Trophoblast cell (in vitro differentiated cells and primary cell): ENCODE data around the gene PLCG2.
"Not testable (repeated sequence)": the region's sequence is repeated elsewhere in the genome, so short reads cannot be mapped to it uniquely, and the experiment has no call there.

Experiments
- DNase-seq, 2 donors: peaks; one replicate each; pipeline ENCODE4 v3.0.0-alpha.2; 2016
- H2AFZ ChIP-seq: 2 replicates; pipeline ENCODE4 v1.6.1; 2013; ENCODE audit warnings: low read length, moderate library complexity, mild to moderate bottlenecking; ENCODE audit not compliant: insufficient read depth, poor library complexity
- H2AK5ac ChIP-seq: 2 replicates; pipeline ENCODE4 v1.6.1; 2013; ENCODE audit warnings: mild to moderate bottlenecking, low read length
- H2BK120ac ChIP-seq: 2 replicates; pipeline ENCODE4 v1.6.1; 2013; ENCODE audit warnings: low read length, mild to moderate bottlenecking, moderate library complexity; ENCODE audit not compliant: insufficient read depth, poor library complexity
- H2BK12ac ChIP-seq: 2 replicates; pipeline ENCODE4 v1.6.1; 2013; ENCODE audit warnings: mild to moderate bottlenecking, low read length, moderate library complexity
- H2BK5ac ChIP-seq: 2 replicates; pipeline ENCODE4 v1.6.1; 2013; ENCODE audit warnings: low read length, low read depth, moderate library complexity, mild to moderate bottlenecking; ENCODE audit not compliant: poor library complexity
- H3K14ac ChIP-seq: 2 replicates; pipeline ENCODE4 v1.6.1; 2013; ENCODE audit warnings: mild to moderate bottlenecking, low read length
- H3K18ac ChIP-seq: 2 replicates; pipeline ENCODE4 v1.6.1; 2013; ENCODE audit warnings: mild to moderate bottlenecking, low read length
- H3K23ac ChIP-seq: 2 replicates; pipeline ENCODE4 v1.6.1; 2013; ENCODE audit warnings: low read length
- H3K27ac ChIP-seq: 2 replicates; pipeline ENCODE4 v1.5.1; 2013; ENCODE audit warnings: low read depth, mild to moderate bottlenecking, inconsistent platforms, low read length, moderate library complexity
- H3K27me3 ChIP-seq: 2 replicates; pipeline ENCODE4 v1.6.1; 2013; ENCODE audit warnings: inconsistent platforms, mild to moderate bottlenecking, low read length, moderate library complexity; ENCODE audit not compliant: insufficient read depth
- H3K36me3 ChIP-seq, 2 experiments: 1 replicate in 1 of 2; 2 replicates in 1 of 2; pipeline ENCODE4 v1.6.1; 2013; ENCODE audit warnings: low read length in 2 of 2, mild to moderate bottlenecking in 2 of 2, moderate library complexity in 1 of 2; ENCODE audit not compliant: insufficient read depth in 2 of 2, control insufficient read depth in 1 of 2
- H3K4ac ChIP-seq: 2 replicates; pipeline ENCODE4 v1.6.1; 2013; ENCODE audit warnings: low read depth, mild to moderate bottlenecking, low read length, moderate library complexity
- H3K4me1 ChIP-seq, 2 experiments: 1 replicate in 1 of 2; 2 replicates in 1 of 2; pipeline ENCODE4 v1.6.1; 2013; ENCODE audit warnings: low read length in 2 of 2, mild to moderate bottlenecking in 2 of 2, moderate library complexity in 1 of 2; ENCODE audit not compliant: insufficient read depth in 2 of 2, control insufficient read depth in 1 of 2
- H3K4me2 ChIP-seq: 2 replicates; pipeline ENCODE4 v1.6.1; 2013; ENCODE audit warnings: inconsistent platforms, mild to moderate bottlenecking, low read length, moderate library complexity
- H3K4me3 ChIP-seq: 2 replicates; pipeline ENCODE4 v1.5.1; 2013; ENCODE audit warnings: mild to moderate bottlenecking, low read depth, low read length, inconsistent platforms
- H3K79me1 ChIP-seq: one replicate; pipeline ENCODE4 v1.6.1; 2013; ENCODE audit warnings: low read length
- H3K79me2 ChIP-seq: 2 replicates; pipeline ENCODE4 v1.6.1; 2013; ENCODE audit warnings: low read length, mild to moderate bottlenecking; ENCODE audit not compliant: control insufficient read depth, insufficient read depth, poor library complexity
- H3K9ac ChIP-seq: 2 replicates; pipeline ENCODE4 v1.6.1; 2013; ENCODE audit warnings: mild to moderate bottlenecking, low read length
- H3K9me3 ChIP-seq: 2 replicates; pipeline ENCODE4 v1.6.1; 2013; ENCODE audit warnings: low read depth, mild to moderate bottlenecking, control low read depth, inconsistent platforms, low read length; ENCODE audit not compliant: insufficient read depth
- H4K12ac ChIP-seq: 2 replicates; pipeline ENCODE4 v1.6.1; 2013; ENCODE audit warnings: low read depth, mild to moderate bottlenecking, low read length, moderate library complexity
- H4K8ac ChIP-seq: 2 replicates; pipeline ENCODE4 v1.6.1; 2013; ENCODE audit warnings: low read depth, mild to moderate bottlenecking, low read length, moderate library complexity
- H4K91ac ChIP-seq: one replicate; pipeline ENCODE4 v1.6.1; 2013; ENCODE audit warnings: low read depth, mild to moderate bottlenecking, low read length, moderate library complexity
- WGBS: extraction: QIAGEN DNeasy Blood & Tissue Kit; methylation state at CpG from one replicate; pipeline ENCODE4 v1.1.7; 2013; ENCODE audit warnings: missing lambda C conversion rate; ENCODE audit not compliant: insufficient read length, insufficient coverage; ENCODE audit errors: extremely low coverage; 5-methylcytosine and 5-hydroxymethylcytosine counted together

PLCG2 gene

DNA sequence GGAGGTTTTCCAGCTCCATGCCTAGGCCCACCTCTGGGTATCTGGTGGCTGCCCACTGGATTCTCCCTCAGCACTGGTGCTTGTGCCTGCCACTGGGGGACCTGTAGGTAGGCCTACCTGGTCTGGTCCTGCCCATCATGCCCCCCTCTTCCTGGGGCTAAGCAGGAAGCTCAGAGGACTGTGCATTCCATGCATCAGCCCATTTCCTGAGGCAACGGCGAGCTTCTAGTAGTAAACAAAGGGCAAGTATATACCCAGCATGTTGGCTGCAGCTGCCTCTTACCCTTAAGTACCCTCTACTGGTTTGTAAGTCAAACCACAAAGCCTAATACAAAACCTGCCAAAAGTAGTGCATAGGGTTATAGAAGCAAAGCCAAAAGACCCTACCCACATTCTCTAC is 194.6 kb downstream of the PLCG2 start:
- H3K23ac ChIP-seq = no peak overlapping the region
- no peak overlapping the region for H3K14ac ChIP-seq
- H3K18ac ChIP-seq = no peak overlapping the region
- H4K91ac ChIP-seq = no peak overlapping the region
- no peak overlapping the region for H3K4me3 ChIP-seq
- H3K4me1 ChIP-seq = no peaks in the 10 kb centered on the region
- no peak overlapping the region for H2BK120ac ChIP-seq
- no peak overlapping the region for H3K27ac ChIP-seq
- H2AFZ ChIP-seq = no peak overlapping the region
- H3K9me3 ChIP-seq = peaks cover 1% of the 10 kb centered on the region
- WGBS = no CpG with 5 or more reads among the region's 2 CpGs
- no peak overlapping the region for H2BK5ac ChIP-seq
- DNase-seq = no peak
- H3K4me2 ChIP-seq = no peak overlapping the region
- H3K27me3 ChIP-seq = no peaks in the 10 kb centered on the region
- H3K36me3 ChIP-seq = no peaks in the 10 kb centered on the region
- no peak overlapping the region for H2AK5ac ChIP-seq
- no peak overlapping the region for H2BK12ac ChIP-seq
- H3K79me1 ChIP-seq = no peaks in the 10 kb centered on the region
- no peak overlapping the region for H3K4ac ChIP-seq
- H4K8ac ChIP-seq = no peak overlapping the region
- H3K79me2 ChIP-seq = no peaks in the 10 kb centered on the region
- no peak overlapping the region for H3K9ac ChIP-seq
- no peak overlapping the region for H4K12ac ChIP-seq

DNA sequence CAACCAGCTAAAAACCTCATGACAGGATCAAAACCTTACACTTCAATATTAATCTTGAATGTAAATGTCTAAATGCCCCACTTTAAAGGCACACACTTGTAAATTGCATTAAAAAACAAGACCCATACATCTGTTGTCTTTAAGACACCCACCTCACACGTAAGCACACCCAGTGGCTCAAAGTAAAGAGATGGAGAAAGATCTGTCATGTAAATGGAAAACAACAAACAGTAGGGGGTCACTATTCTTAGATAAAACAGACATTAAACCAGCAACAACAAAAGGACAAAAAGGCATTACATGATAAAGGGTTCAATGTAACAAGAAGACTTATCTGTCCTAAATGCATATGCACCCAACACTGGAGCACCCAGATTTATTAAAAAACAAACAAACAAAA is 196.5 kb downstream of the PLCG2 start:
- no peaks in the 10 kb centered on the region for H3K79me1 ChIP-seq
- no peak overlapping the region for H4K12ac ChIP-seq
- no peaks in the 10 kb centered on the region for H3K36me3 ChIP-seq
- H4K8ac ChIP-seq = no peak overlapping the region
- no peak overlapping the region for H3K4ac ChIP-seq
- no peaks in the 10 kb centered on the region for H3K4me1 ChIP-seq
- H2BK12ac ChIP-seq = no peak overlapping the region
- no peaks in the 10 kb centered on the region for H3K27me3 ChIP-seq
- no peak overlapping the region for H2BK5ac ChIP-seq
- H2AK5ac ChIP-seq = no peak overlapping the region
- no peak overlapping the region for H2BK120ac ChIP-seq
- DNase-seq = no peak
- H3K4me2 ChIP-seq = no peak overlapping the region
- no peak overlapping the region for H4K91ac ChIP-seq
- H2AFZ ChIP-seq = no peak overlapping the region
- no CpG with 5 or more reads among the region's 1 CpG for WGBS
- no peaks in the 10 kb centered on the region for H3K79me2 ChIP-seq
- H3K27ac ChIP-seq = no peak overlapping the region
- H3K9ac ChIP-seq = no peak overlapping the region
- peaks cover 1% of the 10 kb centered on the region for H3K9me3 ChIP-seq
- H3K23ac ChIP-seq = no peak overlapping the region
- H3K14ac ChIP-seq = no peak overlapping the region
- no peak overlapping the region for H3K4me3 ChIP-seq
- no peak overlapping the region for H3K18ac ChIP-seq

DNA sequence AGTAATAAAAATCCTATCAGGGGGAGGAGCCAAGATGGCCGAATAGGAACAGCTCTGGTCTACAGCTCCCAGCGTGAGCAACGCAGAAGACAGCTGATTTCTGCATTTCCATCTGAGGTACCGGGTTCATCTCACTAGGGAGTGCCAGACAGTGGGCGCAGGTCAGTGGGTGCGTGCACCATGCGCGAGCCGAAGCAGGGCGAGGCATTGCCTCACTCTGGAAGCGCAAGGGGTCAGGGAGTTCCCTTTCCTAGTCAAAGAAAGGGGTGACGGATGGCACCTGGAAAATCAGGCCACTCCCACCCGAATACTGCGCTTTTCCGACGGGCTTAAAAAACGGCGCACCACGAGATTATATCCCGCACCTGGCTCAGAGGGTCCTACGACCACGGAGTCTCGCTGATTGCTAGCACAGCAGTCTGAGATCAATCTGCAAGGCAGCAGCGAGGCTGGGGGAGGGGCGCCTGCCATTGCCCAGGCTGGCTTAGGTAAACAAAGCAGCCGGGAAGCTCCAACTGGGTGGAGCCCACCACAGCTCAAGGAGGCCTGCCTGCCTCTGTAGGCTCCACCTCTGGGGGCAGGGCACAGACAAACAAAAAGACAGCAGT is 198.3 kb downstream of the PLCG2 start:
- no CpG with 5 or more reads among the region's 26 CpGs for WGBS
- not testable (repeated sequence) for H3K4ac ChIP-seq, H3K79me2 ChIP-seq, H4K12ac ChIP-seq, DNase-seq, H3K27me3 ChIP-seq, H3K18ac ChIP-seq, H2AFZ ChIP-seq, H4K8ac ChIP-seq, H3K23ac ChIP-seq, H2AK5ac ChIP-seq, H3K27ac ChIP-seq, H2BK120ac ChIP-seq, H3K36me3 ChIP-seq, H4K91ac ChIP-seq, H3K4me1 ChIP-seq, H3K9ac ChIP-seq, H3K14ac ChIP-seq, H3K4me3 ChIP-seq, H2BK5ac ChIP-seq, H3K4me2 ChIP-seq, H3K9me3 ChIP-seq, H2BK12ac ChIP-seq, H3K79me1 ChIP-seq

DNA sequence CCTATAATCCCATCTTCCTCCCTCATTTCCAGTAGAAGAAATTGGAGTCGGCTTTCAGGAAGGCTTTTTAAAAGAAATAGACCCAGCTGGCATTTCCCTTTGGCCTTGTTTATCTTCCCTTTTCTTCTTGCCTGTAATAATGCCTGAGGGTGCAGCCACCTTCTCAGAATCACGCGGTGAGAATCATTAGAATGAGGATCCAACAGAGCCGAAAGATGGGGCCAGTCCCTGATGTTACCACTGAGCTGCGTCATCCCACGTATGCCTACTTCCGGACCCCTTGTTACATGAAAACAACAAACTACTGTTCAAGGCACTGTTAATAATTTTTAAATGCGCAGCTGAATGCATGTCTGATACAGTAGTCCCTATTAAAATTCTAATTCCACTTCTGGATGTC is 208.0 kb downstream of the PLCG2 start:
- Histone ChIP-seq H3K9me3 (no peaks in the 10 kb centered on the region), H3K4me1 (no peaks in the 10 kb centered on the region), H3K14ac (no peak overlapping the region), H2BK12ac (no peak overlapping the region), H3K4ac (no peak overlapping the region), H3K9ac (no peak overlapping the region), H3K36me3 (no peaks in the 10 kb centered on the region), H3K27me3 (no peaks in the 10 kb centered on the region), H2BK120ac (no peak overlapping the region), H4K12ac (no peak overlapping the region), H3K18ac (no peak overlapping the region), H3K4me3 (no peak overlapping the region), H3K4me2 (no peak overlapping the region), H3K79me2 (no peaks in the 10 kb centered on the region), H2AFZ (no peak overlapping the region), H3K27ac (no peak overlapping the region), H2AK5ac (no peak overlapping the region), H2BK5ac (no peak overlapping the region), H3K23ac (no peak overlapping the region), H4K91ac (no peak overlapping the region), H4K8ac (no peak overlapping the region), H3K79me1 (no peaks in the 10 kb centered on the region)
- WGBS = no CpG with 5 or more reads among the region's 8 CpGs
- DNase-seq = no peak
